Neuron (in vitro differentiated cells): Measurements from ENCODE around the gene ORC6.

Source experiments
- H2AFZ ChIP-seq: one replicate; pipeline ENCODE4 v1.6.1; 2013; ENCODE audit warnings: low read depth, mild to moderate bottlenecking, inconsistent platforms, low read length, moderate library complexity
- H3K27me3 ChIP-seq: one replicate; pipeline ENCODE4 v1.6.1; 2013; ENCODE audit warnings: low read length; ENCODE audit not compliant: insufficient read depth
- H3K36me3 ChIP-seq: one replicate; pipeline ENCODE4 v1.6.1; 2013; ENCODE audit warnings: low read length; ENCODE audit not compliant: insufficient read depth
- H3K4me1 ChIP-seq: one replicate; pipeline ENCODE4 v1.6.1; 2013; ENCODE audit warnings: low read length; ENCODE audit not compliant: insufficient read depth
- H3K4me3 ChIP-seq: 2 replicates; pipeline ENCODE4 v1.5.1; 2013; ENCODE audit warnings: mild to moderate bottlenecking, low read length, moderate library complexity
- H3K9me3 ChIP-seq: one replicate; pipeline ENCODE4 v1.6.1; 2013; ENCODE audit warnings: low read length

Gene ORC6

GRCh38 chr16:46729326-46729995, 40.0 kb downstream of the ORC6 start:
- Histone ChIP-seq H3K36me3 (no peaks in the 10 kb centered on the region), H2AFZ (no peak overlapping the region), H3K9me3 (peaks cover 3% of the 10 kb centered on the region), H3K27me3 (no peaks in the 10 kb centered on the region), H3K4me3 (no peak overlapping the region), H3K4me1 (no peaks in the 10 kb centered on the region)

- peaks cover 3% of the 10 kb centered on the region for H3K9me3 ChIP-seq
- H3K4me3 ChIP-seq = no peak overlapping the region
- H3K36me3 ChIP-seq = no peaks in the 10 kb centered on the region
- H3K4me1 ChIP-seq = no peaks in the 10 kb centered on the region
- H3K27me3 ChIP-seq = no peaks in the 10 kb centered on the region
- H2AFZ ChIP-seq = no peak overlapping the region
Observed at GRCh38 chr16:46730126-46730525, 40.7 kb downstream of the ORC6 start.

GRCh38 chr16:46730801-46731690, 41.6 kb downstream of the ORC6 start:
- H2AFZ ChIP-seq = no peak overlapping the region
- no peaks in the 10 kb centered on the region for H3K4me1 ChIP-seq
- H3K4me3 ChIP-seq = no peak overlapping the region
- H3K36me3 ChIP-seq = no peaks in the 10 kb centered on the region
- no peaks in the 10 kb centered on the region for H3K27me3 ChIP-seq
- H3K9me3 ChIP-seq = peaks cover 3% of the 10 kb centered on the region

GRCh38 chr16:46731691-46732555, 42.5 kb downstream of the ORC6 start:
- Histone ChIP-seq H3K9me3 (peaks cover 3% of the 10 kb centered on the region), H3K4me3 (no peak overlapping the region), H3K27me3 (no peaks in the 10 kb centered on the region), H2AFZ (no peak overlapping the region), H3K36me3 (no peaks in the 10 kb centered on the region), H3K4me1 (no peaks in the 10 kb centered on the region)

- no peaks in the 10 kb centered on the region for H3K36me3 ChIP-seq
- no peaks in the 10 kb centered on the region for H3K4me1 ChIP-seq
- no peak overlapping the region for H2AFZ ChIP-seq
- H3K4me3 ChIP-seq = no peak overlapping the region
- peaks cover 3% of the 10 kb centered on the region for H3K9me3 ChIP-seq
- H3K27me3 ChIP-seq = no peaks in the 10 kb centered on the region
Observed at GRCh38 chr16:46732561-46732960, 43.1 kb downstream of the ORC6 start.

- Histone ChIP-seq H3K36me3 (no peaks in the 10 kb centered on the region), H3K4me1 (no peaks in the 10 kb centered on the region), H3K9me3 (peaks cover 3% of the 10 kb centered on the region), H3K27me3 (no peaks in the 10 kb centered on the region), H3K4me3 (no peak overlapping the region), H2AFZ (no peak overlapping the region)
Observed at GRCh38 chr16:46733319-46733830, 43.9 kb downstream of the ORC6 start.

- Histone ChIP-seq H2AFZ (no peak overlapping the region), H3K4me1 (no peaks in the 10 kb centered on the region), H3K36me3 (no peaks in the 10 kb centered on the region), H3K9me3 (no peaks in the 10 kb centered on the region), H3K4me3 (no peak overlapping the region), H3K27me3 (no peaks in the 10 kb centered on the region)
Observed at GRCh38 chr16:46736695-46737094, 47.2 kb downstream of the ORC6 start.

GRCh38 chr16:46737621-46738214, 48.3 kb downstream of the ORC6 start:
- Histone ChIP-seq H3K36me3 (no peaks in the 10 kb centered on the region), H2AFZ (no peak overlapping the region), H3K4me1 (no peaks in the 10 kb centered on the region), H3K27me3 (no peaks in the 10 kb centered on the region), H3K4me3 (no peak overlapping the region), H3K9me3 (no peaks in the 10 kb centered on the region)

- Histone ChIP-seq H3K36me3 (no peaks in the 10 kb centered on the region), H3K27me3 (no peaks in the 10 kb centered on the region), H3K9me3 (no peaks in the 10 kb centered on the region), H2AFZ (no peak overlapping the region), H3K4me1 (peaks cover 5% of the 10 kb centered on the region), H3K4me3 (no peak overlapping the region)
Observed at GRCh38 chr16:46739934-46740333, 50.5 kb downstream of the ORC6 start.

GRCh38 chr16:46743232-46743719, 53.8 kb downstream of the ORC6 start:
- Histone ChIP-seq H3K36me3 (no peaks in the 10 kb centered on the region), H3K27me3 (no peaks in the 10 kb centered on the region), H3K4me3 (no peak overlapping the region), H3K9me3 (no peaks in the 10 kb centered on the region), H3K4me1 (peaks cover 27% of the 10 kb centered on the region), H2AFZ (peak overlapping the region; percentile 23)

GRCh38 chr16:46745617-46746016, 56.2 kb downstream of the ORC6 start:
- Histone ChIP-seq H3K4me3 (no peak overlapping the region), H3K4me1 (peaks cover 35% of the 10 kb centered on the region), H3K36me3 (no peaks in the 10 kb centered on the region)

More at GRCh38 chr16:46745617-46746016, 56.2 kb downstream of the ORC6 start:
- Histone ChIP-seq H3K9me3 (no peaks in the 10 kb centered on the region), H3K27me3 (no peaks in the 10 kb centered on the region), H2AFZ (no peak overlapping the region)
